Psoas muscle (tissue), 8 donors: ENCODE results near the gene ELF2. TPM values are rescaled to one million over a fixed set of nuclear protein-coding genes. Genes with fewer than 3 reads are reported as not detected.
"Not testable (repeated sequence)": the region's sequence is repeated elsewhere in the genome, so short reads cannot be mapped to it uniquely, and the experiment has no call there.

Experiments used
- ATAC-seq, 4 donors: fragments of 200-7000 bp; cut with Tn5 transposase; one replicate each; pipeline ENCODE4 v1.9.1; 2020; ENCODE audit warnings: moderate library complexity in 3 of 4, mild to moderate bottlenecking in 2 of 4
- DNase-seq, 2 donors: peaks; one replicate each; pipeline ENCODE4 v3.0.0-alpha.2; 2020
- H3K27ac ChIP-seq: fragments of 200-600 bp; one replicate; pipeline ENCODE4 v1.8.0; 2022
- H3K27me3 ChIP-seq, 3 donors: fragments of 200-600 bp in 1 of 3; one replicate each; pipeline versions ENCODE4 v1.6.1 to v1.8.0; 2013 to 2022; ENCODE audit warnings: low read length in 2 of 3, mild to moderate bottlenecking in 2 of 3, moderate library complexity in 1 of 3; ENCODE audit not compliant: insufficient read depth in 3 of 3
- H3K36me3 ChIP-seq, 2 donors: fragments of 200-600 bp in 1 of 2; one replicate each; pipeline versions ENCODE4 v1.6.1 to v1.8.0; 2013 to 2022; ENCODE audit warnings: low read depth in 1 of 2, mild to moderate bottlenecking in 1 of 2, moderate library complexity in 1 of 2; ENCODE audit not compliant: insufficient read depth in 1 of 2
- H3K4me1 ChIP-seq: fragments of 200-600 bp; one replicate; pipeline ENCODE4 v1.8.0; 2022
- H3K4me3 ChIP-seq: fragments of 200-600 bp; one replicate; pipeline ENCODE4 v1.8.0; 2022; ENCODE audit warnings: mild to moderate bottlenecking
- H3K9me3 ChIP-seq: fragments of 200-600 bp; one replicate; pipeline ENCODE4 v1.8.0; 2022
- CTCF ChIP-seq: fragments of 200-600 bp; IDR thresholded peaks from one replicate; pipeline ENCODE4 v1.8.0; 2022; ENCODE audit warnings: antibody characterized with exemption
- WGBS, 3 donors: extraction: QIAGEN DNeasy Blood & Tissue Kit; methylation state at CpG; one replicate each; pipeline versions ENCODE4 v1.1.6 to v1.1.7; 2013; 5-methylcytosine and 5-hydroxymethylcytosine counted together
- intact Hi-C, 2 donors: fragments of 100-400 bp; cut with DNase I; formaldehyde crosslinking; loops; one replicate each; pipeline versions ENCODE4 v1.11.0 to v1.14.2; 2022
- polyA plus RNA-seq, 3 donors: library from polyadenylated mRNA; stranded (reverse); fragments of 200-250 nt; gene quantifications; one replicate each; pipeline ENCODE4 v1.2.3, GENCODE V29; 2013
- total RNA-seq, 4 donors: library from RNA; stranded (reverse); fragmentation: NEBNext Ultra II Directional in 2 of 4; extraction: Animal tissue kit (Norgen Biotek cat#: 25700) in 2 of 4; gene quantifications; one replicate each; pipeline versions ENCODE4 v1.2.1 to v1.2.4, GENCODE V29; 2021 to 2023
- donor health status: healthy with polysubstance abuse.
- donor health status: DM: no; HTN: no; CAD: no; lungs with moderate emphysema.
- donor health status: Bipolar disorder and iron deficiency.
- donor health status: healthy.
- donor health status: DM: yes; HTN: yes; CAD: no.
- donor health status: DM: no; HTN: no; CAD: no.
- donor health status: DM: no; HTN: no; CAD: no.
- donor health status: DM: yes; HTN: yes; CAD: no.

The ELF2 gene
- total and polyA plus RNA-seq, 7 donors = 10.3 to 31.7 (median 27.0) TPM

- no peak for TF ChIP-seq CTCF
- Histone ChIP-seq H3K36me3 (peaks cover 0 to 10% of the 10 kb centered on the region in 2 donors), H3K9me3 (no peaks in the 10 kb centered on the region), H3K27me3 (no peaks in the 10 kb centered on the region), H3K4me3 (no peak overlapping the region), H3K4me1 (peaks cover 9% of the 10 kb centered on the region), H3K27ac (peak overlapping the region; percentile 11)
- intact Hi-C loops = no loop called here
- no peak for DNase-seq
- no peak for ATAC-seq
- WGBS, 3 donors = 92 to 95% (median 94%) methylated on average over 9 of the region's 9 CpGs
These were observed 152.3 kb downstream of the ELF2 start for GRCh38 chr4:139024686-139025085.

- TF ChIP-seq CTCF = no peak
- intact Hi-C loops = no loop called here
- peaks cover 0 to 10% of the 10 kb centered on the region in 2 donors for H3K36me3 ChIP-seq
- no peaks in the 10 kb centered on the region for H3K27me3 ChIP-seq
- H3K4me1 ChIP-seq = peaks cover 16% of the 10 kb centered on the region
- H3K4me3 ChIP-seq = no peak overlapping the region
- no peak overlapping the region for H3K27ac ChIP-seq
- DNase-seq (no peak), ATAC-seq (no peak)
- no peaks in the 10 kb centered on the region for H3K9me3 ChIP-seq
- WGBS, 3 donors = 95 to 98% (median 96%) methylated on average over 5 of the region's 5 CpGs
These were observed 154.2 kb downstream of the ELF2 start for GRCh38 chr4:139022835-139023234.

GRCh38 chr4:139021071-139021470, 155.9 kb downstream of the ELF2 start:
- intact Hi-C loops, DNase-seq, H3K4me3 ChIP-seq, ATAC-seq, H3K9me3 ChIP-seq, H3K27me3 ChIP-seq, H3K27ac ChIP-seq, H3K36me3 ChIP-seq: not testable (repeated sequence)
- WGBS, 3 donors = 92 to 97% (median 93%) methylated on average over 12 of the region's 12 CpGs
- H3K4me1 ChIP-seq = peaks cover 20% of the 10 kb centered on the region

GRCh38 chr4:139020384-139020783, 156.6 kb downstream of the ELF2 start:
- H3K27me3 ChIP-seq = no peaks in the 10 kb centered on the region
- intact Hi-C loops = no loop called here
- 78 to 82% (median 79%) methylated on average over 4 of the region's 4 CpGs for WGBS, 3 donors
- no peak overlapping the region for H3K4me3 ChIP-seq
- no peak overlapping the region for H3K27ac ChIP-seq
- ATAC-seq (no peak), DNase-seq (no peak)
- H3K4me1 ChIP-seq = peaks cover 20% of the 10 kb centered on the region
- peaks cover 0 to 10% of the 10 kb centered on the region in 2 donors for H3K36me3 ChIP-seq
- H3K9me3 ChIP-seq = no peaks in the 10 kb centered on the region
- no peak for TF ChIP-seq CTCF

GRCh38 chr4:139018971-139019758, 157.9 kb downstream of the ELF2 start:
- no peak for DNase-seq
- peak overlapping the region; percentile 18 for H3K27ac ChIP-seq
- intact Hi-C loops = no loop called here
- peaks cover 0 to 10% of the 10 kb centered on the region in 2 donors for H3K36me3 ChIP-seq
- no peak for ATAC-seq
- H3K4me3 ChIP-seq = no peak overlapping the region
- H3K9me3 ChIP-seq = no peaks in the 10 kb centered on the region
- peaks cover 30% of the 10 kb centered on the region for H3K4me1 ChIP-seq
- WGBS, 3 donors = 75 to 80% (median 76%) methylated on average over 10 of the region's 10 CpGs
- no peak for TF ChIP-seq CTCF
- no peaks in the 10 kb centered on the region for H3K27me3 ChIP-seq
